WI38 (cell line): ENCODE data around the gene ATP6V1D.
"Not testable (repeated sequence)": the region's sequence is repeated elsewhere in the genome, so short reads cannot be mapped to it uniquely, and the experiment has no call there.

Source experiments
- H3K4me3 ChIP-seq: 2 replicates; pipeline ENCODE4 v1.5.1; 2011; ENCODE audit warnings: low read depth, mild to moderate bottlenecking, control low read depth, low read length
- TF ChIP-seq, protein P1 (sequence below): IDR thresholded peaks from 2 replicates; pipeline ENCODE4 v1.5.1; 2012; ENCODE audit warnings: low read depth, mild to moderate bottlenecking, control low read depth, low read length

The ATP6V1D gene

DNA sequence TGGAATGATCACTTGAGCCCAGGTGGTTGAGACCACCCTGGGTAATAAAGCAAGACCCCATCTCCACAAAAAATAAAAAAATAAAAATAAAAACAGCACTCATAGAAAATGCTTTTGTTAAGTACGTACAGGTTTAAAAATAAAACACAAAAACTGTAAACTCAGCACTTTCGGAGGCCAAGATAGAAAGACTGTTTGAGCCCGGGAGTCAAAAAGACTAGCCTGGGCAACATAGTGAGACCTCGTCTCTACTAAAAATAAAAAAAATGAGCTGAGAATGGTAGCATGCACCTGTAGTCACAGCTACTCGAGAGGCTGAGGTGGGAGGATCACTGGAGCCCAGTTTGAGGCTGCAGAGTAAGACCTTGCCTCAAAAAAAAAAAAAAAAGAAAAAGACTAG, 7.5 kb downstream of the ATP6V1D start:
- TF ChIP-seq, protein P1, sequence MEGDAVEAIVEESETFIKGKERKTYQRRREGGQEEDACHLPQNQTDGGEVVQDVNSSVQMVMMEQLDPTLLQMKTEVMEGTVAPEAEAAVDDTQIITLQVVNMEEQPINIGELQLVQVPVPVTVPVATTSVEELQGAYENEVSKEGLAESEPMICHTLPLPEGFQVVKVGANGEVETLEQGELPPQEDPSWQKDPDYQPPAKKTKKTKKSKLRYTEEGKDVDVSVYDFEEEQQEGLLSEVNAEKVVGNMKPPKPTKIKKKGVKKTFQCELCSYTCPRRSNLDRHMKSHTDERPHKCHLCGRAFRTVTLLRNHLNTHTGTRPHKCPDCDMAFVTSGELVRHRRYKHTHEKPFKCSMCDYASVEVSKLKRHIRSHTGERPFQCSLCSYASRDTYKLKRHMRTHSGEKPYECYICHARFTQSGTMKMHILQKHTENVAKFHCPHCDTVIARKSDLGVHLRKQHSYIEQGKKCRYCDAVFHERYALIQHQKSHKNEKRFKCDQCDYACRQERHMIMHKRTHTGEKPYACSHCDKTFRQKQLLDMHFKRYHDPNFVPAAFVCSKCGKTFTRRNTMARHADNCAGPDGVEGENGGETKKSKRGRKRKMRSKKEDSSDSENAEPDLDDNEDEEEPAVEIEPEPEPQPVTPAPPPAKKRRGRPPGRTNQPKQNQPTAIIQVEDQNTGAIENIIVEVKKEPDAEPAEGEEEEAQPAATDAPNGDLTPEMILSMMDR, result no peak
- H3K4me3 ChIP-seq, result no peak overlapping the region

DNA sequence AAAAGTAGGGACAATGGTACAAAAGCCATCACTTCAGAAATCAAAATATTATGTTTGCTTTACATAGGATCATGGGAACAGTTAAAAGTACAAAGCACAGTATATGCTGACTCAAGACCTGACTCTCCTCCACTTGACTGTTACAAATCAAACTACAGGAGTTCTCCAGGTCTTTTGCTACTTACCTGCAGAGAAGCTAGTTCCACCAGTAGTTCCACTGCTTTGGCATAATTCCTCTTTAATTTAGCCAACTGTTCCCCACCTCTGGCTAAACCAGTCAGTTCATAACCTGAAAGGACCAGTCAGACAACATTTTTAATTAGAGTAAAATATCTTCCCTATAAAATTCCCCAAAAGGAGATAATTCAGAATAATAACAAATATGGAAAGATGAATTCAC, 14.0 kb downstream of the ATP6V1D start:
- TF ChIP-seq, protein P1, result no peak
- H3K4me3 ChIP-seq, result no peak overlapping the region

DNA sequence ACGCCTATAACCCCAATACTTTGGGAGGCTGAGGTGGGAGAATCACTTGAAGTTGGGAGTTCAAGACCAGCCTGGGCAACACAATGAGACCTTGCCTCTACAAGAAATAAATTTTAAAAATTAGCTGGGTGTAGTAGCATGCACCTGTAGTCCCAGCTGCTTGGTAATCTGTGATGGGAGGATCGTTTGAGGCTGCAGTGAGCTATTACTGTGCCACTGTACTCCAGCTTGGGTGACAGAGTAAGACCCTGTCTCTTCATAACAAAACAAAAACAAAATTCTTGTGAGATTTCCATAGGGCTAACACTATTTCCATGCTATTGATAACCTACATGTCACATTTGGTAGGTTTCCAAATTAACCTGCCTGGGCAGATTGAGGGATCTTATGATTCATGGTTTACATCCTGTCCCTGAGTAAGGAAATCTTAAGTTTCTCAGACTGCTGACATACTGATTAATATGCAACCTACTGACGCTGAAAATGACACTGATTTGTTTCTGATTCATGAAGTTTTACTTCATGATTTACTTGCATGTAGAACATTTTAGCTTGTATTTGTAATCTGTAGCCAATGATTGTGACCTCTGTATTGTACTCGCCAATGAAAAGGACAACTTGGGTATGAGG, 15.9 kb downstream of the ATP6V1D start:
- TF ChIP-seq, protein P1, result no peak
- no peak overlapping the region for H3K4me3 ChIP-seq

DNA sequence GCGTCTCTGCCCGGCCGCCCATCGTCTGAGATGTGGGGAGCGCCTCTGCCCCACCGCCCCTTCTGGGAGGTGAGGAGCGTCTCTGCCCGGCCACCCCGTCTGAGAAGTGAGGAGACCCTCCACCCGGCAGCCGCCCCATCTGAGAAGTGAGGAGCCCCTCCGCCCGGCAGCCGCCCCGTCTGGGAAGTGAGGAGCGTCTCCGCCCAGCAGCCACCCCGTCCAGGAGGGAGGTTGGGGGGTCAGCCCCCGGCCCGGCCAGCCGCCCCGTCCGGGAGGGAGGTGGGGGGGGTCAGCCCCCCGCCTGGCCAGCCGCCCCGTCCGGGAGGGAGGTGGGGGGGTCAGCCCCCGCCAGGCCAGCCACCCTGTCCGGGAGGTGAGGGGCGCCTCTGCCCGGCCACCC, 18.4 kb downstream of the ATP6V1D start:
- H3K4me3 ChIP-seq, result not testable (repeated sequence)

DNA sequence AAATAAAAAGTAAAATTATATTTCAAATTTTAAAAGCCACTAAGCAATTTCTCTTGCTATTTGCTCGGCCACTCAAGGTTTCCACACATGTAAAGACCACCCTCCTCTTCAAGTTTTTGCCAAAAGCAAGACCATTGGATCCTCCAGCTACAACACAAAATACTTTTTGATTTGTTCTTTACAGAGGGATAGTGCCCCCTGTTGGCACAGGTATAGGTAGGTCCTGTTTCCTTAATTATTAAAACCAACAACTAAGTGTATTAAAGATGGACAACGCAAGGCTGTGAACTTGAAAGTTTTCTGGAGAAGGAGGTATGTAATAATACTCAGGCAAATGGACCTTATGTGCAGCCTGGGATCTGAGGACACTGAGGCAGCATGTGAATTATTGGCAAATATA, 23.8 kb downstream of the ATP6V1D start:
- TF ChIP-seq, protein P1, result no peak; the same call in 1 of the 2 replicates
- no peak overlapping the region for H3K4me3 ChIP-seq

DNA sequence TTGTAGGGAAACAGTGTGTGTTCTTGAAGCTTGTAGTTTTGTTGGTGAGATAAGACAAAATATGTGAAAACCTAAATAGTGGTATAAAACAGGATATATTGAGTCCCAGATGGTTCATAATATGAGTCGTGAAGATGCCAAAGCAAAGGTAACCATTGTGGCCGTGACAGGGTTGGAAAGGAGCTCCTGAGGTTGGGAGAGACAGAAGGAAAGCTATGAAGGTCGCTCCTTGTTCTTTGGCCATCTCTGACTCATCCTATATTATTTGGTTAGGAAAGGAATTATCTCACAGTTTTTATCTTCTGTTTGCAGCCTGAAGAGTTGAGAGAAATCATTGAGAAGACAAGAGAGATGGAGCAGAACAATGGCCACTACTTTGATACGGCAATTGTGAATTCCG, 27.1 kb downstream of the ATP6V1D start:
- TF ChIP-seq, protein P1, result no peak
- H3K4me3 ChIP-seq, result no peak overlapping the region

DNA sequence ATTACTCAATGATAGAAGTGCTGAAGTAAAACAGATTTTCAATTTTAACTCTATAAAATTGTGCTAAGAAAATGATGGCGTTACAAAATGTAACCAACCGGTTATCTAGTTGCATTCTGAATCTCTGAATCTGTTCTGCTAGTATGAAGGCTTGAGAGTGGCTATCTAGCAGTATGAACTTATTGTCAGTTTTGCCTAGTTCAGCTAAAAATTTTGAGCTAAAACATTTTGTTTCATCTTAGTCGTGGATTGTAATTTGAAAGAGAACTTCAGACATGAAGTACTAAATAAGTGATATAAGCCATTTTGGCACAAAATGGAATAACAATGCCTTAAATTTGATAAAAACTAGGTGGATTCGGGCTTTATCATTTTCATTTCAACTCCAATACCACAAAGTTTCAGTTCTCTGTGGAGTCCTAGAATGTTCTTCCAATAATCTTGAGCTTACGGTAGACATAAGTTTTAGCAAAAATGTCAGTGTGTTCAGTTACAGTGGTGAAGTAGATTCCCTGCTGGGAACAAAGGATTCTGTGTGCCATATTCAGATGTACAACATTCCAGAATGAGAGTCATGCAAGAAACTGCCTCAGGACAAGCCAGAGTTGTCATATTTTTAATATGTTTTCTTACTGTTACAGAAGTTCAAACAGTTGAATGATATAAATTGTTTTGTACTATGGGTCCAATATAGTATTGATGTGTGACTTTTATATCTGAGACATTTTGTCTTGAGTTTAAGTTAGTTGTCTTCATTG, 28.1 kb downstream of the ATP6V1D start:
- TF ChIP-seq, protein P1, result no peak
- H3K4me3 ChIP-seq, result no peak overlapping the region

DNA sequence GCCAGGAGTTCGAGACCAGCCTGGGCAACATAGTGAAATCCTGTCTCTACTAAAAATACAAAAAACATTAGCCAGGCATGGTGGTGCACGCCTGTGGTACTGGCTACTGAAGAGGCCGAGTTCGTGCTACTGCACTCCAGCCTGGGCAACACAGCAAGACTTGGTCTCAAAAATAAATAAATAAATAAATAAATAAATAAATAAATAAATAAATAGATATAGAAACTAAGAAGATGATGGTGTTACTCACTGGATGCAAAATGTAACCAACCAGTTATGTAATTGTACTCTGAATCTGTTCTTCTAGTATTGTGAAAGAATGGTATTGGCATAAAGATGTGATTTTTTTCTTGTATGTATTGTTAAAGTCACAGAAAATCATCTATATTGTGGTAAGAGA, 29.9 kb downstream of the ATP6V1D start:
- not testable (repeated sequence) for H3K4me3 ChIP-seq
